Measurements from ENCODE around the gene INO80C.

INO80C gene

GRCh38 chr18:35485852-35486251, 11.9 kb downstream of the INO80C start:
- no peak for DNase-seq

- no peak for DNase-seq
Measured at GRCh38 chr18:35484034-35484433, 13.7 kb downstream of the INO80C start.

- no peak for DNase-seq
Measured at GRCh38 chr18:35481960-35482366, 15.8 kb downstream of the INO80C start.

DNA sequence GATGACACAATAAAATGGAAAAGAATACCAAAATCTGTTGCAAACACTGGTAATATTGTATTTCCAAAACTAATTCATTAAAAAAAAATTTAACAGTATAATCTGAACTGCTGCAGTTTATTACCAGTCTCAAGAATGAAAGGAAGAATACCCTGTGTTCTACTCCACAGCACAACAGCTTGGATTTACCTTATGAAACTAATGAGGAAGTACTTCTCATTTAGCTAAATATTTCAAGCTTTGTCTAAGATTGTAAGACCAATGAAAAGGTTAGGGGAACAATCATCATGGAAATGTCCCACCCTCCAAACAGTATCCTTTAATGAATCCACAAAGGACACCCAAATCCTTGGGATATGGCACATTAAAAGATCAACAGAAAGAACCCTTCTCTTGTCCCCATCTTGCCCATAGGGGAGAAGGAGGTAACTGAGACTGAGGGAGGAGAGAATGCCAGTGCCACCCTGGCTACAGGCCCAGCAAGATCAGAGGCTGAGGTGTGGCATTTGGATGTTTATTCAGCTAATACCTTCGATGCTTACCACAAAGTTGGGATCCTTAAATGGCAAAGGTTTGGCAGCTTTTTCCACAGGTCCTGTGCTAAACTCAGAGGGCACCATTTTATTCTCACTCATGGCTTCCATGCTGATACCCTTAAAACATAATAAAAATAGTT, 17.7 kb downstream of the INO80C start:
- no peak for DNase-seq

GRCh38 chr18:35478520-35479435, 19.0 kb downstream of the INO80C start:
- no peak for DNase-seq

DNA sequence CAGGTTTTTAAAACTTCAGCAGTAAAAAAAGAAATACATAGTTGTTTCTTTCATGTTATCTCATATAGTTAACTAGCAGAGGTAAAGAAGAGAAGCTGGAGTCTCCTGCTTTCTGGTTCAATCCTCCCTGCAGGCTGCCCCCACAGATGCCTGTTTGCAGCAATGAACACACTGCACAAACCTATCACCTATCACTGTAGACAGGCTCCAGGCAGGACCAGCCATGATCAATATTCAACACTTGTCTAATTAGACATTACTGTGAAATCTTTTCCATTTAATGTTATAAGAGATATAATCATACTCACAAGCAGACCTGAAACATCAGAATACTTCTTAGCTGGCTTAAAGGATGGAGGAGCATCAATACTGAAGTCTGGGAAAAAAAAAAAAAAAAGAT, 19.8 kb downstream of the INO80C start:
- DNase-seq, result no peak

DNA sequence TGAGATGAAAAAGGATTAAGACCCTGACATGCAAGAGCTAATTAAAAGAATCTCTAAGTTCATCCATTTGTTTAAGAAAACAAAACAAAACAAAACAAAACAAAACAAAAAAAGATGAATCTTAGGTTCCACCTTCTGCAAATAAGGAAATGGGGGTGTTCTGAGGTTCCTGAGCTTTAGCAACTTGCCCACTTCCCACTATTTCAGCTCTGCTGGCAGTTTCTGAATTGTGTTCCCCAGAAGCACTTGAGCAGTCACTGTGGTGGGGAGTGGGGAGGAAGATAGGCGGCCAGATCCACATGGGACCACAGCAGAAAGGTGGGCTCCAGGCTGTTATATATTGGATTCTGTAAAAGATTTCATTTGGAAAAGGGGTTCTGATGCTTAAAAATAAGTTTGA, 20.3 kb downstream of the INO80C start:
- no peak for DNase-seq

- no peak for DNase-seq
Measured at GRCh38 chr18:35474884-35475283, 22.9 kb downstream of the INO80C start.

GRCh38 chr18:35473562-35473961, 24.2 kb downstream of the INO80C start:
- no peak for DNase-seq

- no peak for DNase-seq
Measured at GRCh38 chr18:35470435-35470834, 27.3 kb downstream of the INO80C start.

DNA sequence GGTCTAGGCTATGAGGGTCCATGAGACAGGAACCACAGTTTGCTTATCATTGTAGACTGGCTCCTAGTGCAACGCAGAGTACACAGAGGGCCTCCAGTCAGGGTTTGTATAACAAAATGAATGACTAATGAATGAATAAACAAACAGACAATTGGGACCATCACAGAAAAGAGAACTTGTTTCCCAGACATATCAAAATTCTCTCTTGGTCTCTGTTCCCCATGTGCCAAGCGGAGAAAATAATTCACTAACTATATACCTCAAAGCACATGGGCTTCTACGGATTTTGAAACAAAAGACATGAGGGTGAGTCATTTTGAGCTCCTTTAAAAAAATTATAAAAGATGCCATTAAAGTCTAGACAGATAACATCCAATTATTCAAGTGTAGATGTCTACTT, 28.0 kb downstream of the INO80C start:
- no peak for DNase-seq

GRCh38 chr18:35468711-35469110, 29.0 kb downstream of the INO80C start:
- no peak for DNase-seq

- no peak for DNase-seq
Measured at GRCh38 chr18:35467624-35468016, 30.1 kb downstream of the INO80C start.

DNA sequence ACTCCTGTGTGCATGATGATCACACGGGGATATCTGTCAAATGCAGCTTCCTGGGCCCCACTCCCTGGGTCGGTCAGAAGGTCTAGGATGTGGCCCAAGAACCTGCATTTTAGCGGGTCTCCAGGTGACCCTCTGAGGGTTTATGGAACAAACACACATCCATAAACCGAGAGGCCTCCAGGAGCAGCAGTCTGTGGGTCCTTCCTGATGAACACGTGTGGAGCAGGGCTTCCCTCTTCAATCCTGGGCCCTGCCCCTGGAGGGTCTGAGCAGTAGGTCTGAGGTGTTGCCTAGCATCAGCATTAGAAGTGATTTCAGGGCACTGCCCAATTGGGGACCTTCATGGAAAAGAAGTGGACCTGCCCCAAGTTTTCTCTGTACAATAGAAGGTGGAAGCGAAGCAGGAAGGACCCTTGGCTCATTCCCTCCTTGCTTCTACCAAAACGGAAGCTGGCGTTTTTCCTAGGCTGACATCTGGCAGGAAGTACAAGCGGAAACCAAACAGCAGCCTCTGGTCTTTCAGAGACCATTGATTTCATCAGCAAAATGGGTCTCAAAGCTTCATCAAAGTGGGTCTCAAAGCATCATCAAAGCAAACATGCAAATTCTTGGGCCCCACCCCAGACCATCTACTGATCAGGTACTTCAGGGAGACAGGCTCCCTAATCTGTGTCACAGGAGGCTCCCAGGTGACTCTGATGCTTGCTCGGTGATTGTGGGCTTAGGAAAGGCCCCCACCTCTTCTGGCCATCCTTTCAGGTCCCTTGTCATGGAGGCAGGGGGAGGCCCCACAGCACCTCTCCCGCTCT, 30.7 kb downstream of the INO80C start:
- no peak for DNase-seq

DNA sequence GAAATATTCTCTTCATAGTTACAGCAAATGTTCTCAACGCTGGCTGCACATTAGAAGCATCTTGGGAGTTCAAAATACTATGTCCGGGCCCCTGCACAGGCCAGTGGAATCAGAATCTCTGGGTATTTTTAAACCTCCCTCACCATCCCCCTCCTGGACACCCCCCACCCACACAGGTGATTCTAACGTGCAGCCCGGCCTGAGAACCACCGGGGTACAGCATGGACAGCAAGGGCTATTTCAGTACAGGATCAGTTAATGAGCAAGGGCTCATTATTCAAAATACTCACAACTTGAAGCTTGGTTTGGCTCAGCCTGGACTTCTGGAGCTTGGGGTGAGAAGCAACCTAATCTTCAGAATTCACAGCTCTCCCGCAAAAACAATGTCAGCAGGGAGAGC, 31.4 kb downstream of the INO80C start:
- DNase-seq, result no peak

GRCh38 chr18:35465329-35465728, 32.4 kb downstream of the INO80C start:
- no peak for DNase-seq

- DNase-seq, result no peak
Measured at GRCh38 chr18:35464831-35465279, 32.9 kb downstream of the INO80C start.

DNA sequence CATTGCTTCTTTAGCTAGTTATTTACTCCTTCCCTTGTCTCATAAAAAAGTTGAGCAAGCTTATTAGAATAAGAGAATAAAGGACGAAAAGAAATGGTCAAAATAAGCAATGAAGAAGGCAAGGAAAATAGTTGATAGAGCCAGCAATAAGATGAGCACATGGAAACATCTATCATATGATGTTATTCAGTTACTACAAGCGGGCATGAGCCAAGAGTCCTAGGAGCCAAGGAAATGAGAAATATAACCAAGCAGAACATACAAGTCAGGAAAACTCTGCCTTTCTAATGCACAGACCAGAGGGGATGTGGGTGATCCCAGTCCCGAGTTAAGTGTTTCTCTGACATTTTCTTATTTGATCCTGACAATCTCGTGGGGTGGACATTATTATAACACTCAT, 33.9 kb downstream of the INO80C start:
- no peak for DNase-seq

GRCh38 chr18:35463050-35463449, 34.7 kb downstream of the INO80C start:
- DNase-seq, result no peak

GRCh38 chr18:35460736-35461161, 37.0 kb downstream of the INO80C start:
- no peak for DNase-seq

DNA sequence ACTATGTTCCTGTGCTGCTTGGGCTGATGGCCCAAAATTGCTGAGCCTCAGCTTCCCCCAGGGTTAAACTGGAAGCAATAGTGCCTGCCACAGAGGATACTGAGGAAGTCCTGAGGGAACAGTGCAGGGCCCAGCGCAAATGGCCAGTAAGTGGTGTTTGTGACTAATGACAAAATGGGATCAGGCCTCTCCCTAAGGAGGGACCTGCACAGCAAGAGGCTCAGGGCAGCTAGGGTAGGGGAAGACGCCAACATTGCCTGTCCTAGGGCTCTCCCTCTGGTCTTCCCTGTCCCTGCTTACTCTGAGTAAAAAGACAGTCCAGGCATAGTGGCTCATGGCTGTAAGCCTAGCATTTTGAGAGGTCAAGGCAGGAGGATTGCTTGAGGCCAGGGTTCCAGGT, 37.8 kb downstream of the INO80C start:
- no peak for DNase-seq

DNA sequence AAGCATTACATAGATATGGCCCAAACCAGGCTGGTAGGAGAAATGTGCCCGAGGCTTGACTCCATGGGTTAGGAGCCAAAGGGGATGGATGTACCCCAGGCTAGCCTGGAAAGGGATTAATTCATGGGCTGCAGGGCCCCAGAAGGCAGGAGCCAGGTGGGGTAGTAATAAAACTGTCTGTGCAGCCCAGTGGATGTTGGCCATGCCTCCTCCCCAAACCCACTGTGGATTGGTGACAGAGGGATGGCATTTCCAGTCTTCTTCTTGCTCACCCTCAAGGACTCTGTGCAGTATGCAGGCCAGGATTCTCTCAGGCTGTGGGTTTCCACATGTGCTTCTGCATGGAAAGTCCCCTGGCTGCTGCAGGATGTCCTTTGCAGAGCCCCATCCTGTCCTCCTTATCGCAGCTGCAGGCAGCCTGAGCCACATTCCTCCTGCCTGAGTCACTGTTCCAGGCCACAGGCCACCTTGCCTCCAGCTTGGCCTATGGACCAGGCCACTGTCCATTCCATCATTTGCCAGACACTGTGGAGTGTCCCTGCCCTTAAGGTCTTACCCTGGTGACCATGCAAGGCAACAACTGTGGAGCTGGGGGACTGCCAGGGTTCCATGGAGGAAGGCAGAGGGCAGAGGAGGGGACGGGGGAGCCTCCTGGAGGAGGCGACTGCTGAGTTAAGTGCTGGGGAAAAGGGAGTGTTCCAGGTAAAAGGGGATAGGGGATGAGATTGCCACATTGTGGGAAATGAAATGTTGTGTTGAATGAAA, 38.9 kb downstream of the INO80C start:
- DNase-seq, result no peak

DNA sequence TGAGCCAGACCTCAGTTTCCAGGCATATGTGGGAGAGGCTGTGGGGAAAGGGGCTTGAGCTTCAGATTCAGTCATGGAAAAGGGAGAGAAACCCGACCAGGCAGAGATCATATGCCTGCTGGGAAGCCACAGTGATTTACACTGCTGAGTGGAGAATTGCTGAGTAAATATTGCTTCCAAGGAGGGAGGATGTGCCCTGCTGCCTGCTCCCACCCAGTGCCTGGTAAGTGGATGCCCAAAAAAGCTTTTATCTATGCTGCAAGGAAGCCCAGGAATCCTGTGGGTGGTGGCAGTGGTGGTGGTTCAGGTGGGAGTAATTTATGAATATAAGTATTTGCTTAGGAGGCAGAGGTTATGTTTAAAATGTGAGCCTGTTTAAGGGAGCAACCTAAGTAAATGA, 39.5 kb downstream of the INO80C start:
- no peak for DNase-seq
